Spinal cord (tissue), 10 donors: ENCODE results near the gene REC8. TPM values are rescaled to one million over a fixed set of nuclear protein-coding genes. Genes with fewer than 3 reads are reported as not detected.
A peak's percentile ranks its signal among the peaks of the same experiment; 100 is the strongest.

Source experiments
- DNase-seq, 6 donors: peaks; one replicate each; pipeline versions ENCODE4 v3.0.0 to v3.0.0-alpha.2; 2013 to 2015; ENCODE audit warnings: low spot score in 6 of 6, low read depth in 4 of 6
- H3K27ac ChIP-seq: one replicate; pipeline ENCODE4 v1.5.1; 2013; ENCODE audit warnings: low read depth, low read length, control low read depth
- H3K27me3 ChIP-seq: one replicate; pipeline ENCODE4 v1.6.1; 2013; ENCODE audit warnings: low read length; ENCODE audit not compliant: control insufficient read depth, insufficient read depth
- H3K36me3 ChIP-seq: one replicate; pipeline ENCODE4 v1.6.1; 2013; ENCODE audit warnings: low read length; ENCODE audit not compliant: control insufficient read depth, insufficient read depth
- H3K4me1 ChIP-seq: one replicate; pipeline ENCODE4 v1.6.1; 2013; ENCODE audit warnings: low read length; ENCODE audit not compliant: control insufficient read depth, insufficient read depth
- H3K4me3 ChIP-seq: one replicate; pipeline ENCODE4 v1.5.1; 2013; ENCODE audit warnings: low read depth, low read length, control low read depth
- H3K9me3 ChIP-seq: one replicate; pipeline ENCODE4 v1.6.1; 2013; ENCODE audit warnings: low read length; ENCODE audit not compliant: control insufficient read depth, insufficient read depth
- WGBS: methylation state at CpG from one replicate; pipeline ENCODE4 v1.1.5; 2013; ENCODE audit warnings: missing lambda C conversion rate; ENCODE audit not compliant: insufficient coverage; 5-methylcytosine and 5-hydroxymethylcytosine counted together
- polyA plus RNA-seq, 2 donors: library from polyadenylated mRNA; unstranded; fragments of 120-200 nt; gene quantifications; one replicate each; pipeline ENCODE4 v1.2.1, GENCODE V29; 2013; ENCODE audit not compliant: insufficient read length in 2 of 2
- total RNA-seq, 2 donors: library from RNA; depleted of rRNA in 1 of 2; stranded (reverse); fragments of 120-200 nt in 1 of 2; fragments of >200 nt in 1 of 2; gene quantifications; one replicate each; pipeline versions ENCODE4 v1.2.3 to v1.2.4, GENCODE V29; 2013 to 2014
- donor health status: healthy.

The REC8 gene
- total and polyA plus RNA-seq, 4 donors: 18.7 to 129 (median 58.9) TPM

GRCh38 chr14:24137529-24138395 lies 34.1 kb upstream of the REC8 start:
- 92% methylated on average over 6 of the region's 8 CpGs for WGBS
- H3K4me1 ChIP-seq: peaks cover 56% of the 10 kb centered on the region

GRCh38 chr14:24138396-24139271 lies 33.2 kb upstream of the REC8 start:
- no peak overlapping the region for H3K4me3 ChIP-seq
- H3K9me3 ChIP-seq: no peaks in the 10 kb centered on the region
- no peak for DNase-seq
- H3K27me3 ChIP-seq: no peaks in the 10 kb centered on the region
- H3K27ac ChIP-seq: no peak overlapping the region
- peaks cover 27% of the 10 kb centered on the region for H3K36me3 ChIP-seq
- peaks cover 56% of the 10 kb centered on the region for H3K4me1 ChIP-seq
- 90% methylated on average over 13 of the region's 13 CpGs for WGBS

More at GRCh38 chr14:24137529-24138395, 34.1 kb upstream of the REC8 start:
- H3K9me3 ChIP-seq: no peaks in the 10 kb centered on the region
- no peak for DNase-seq
- no peaks in the 10 kb centered on the region for H3K27me3 ChIP-seq
- no peak overlapping the region for H3K27ac ChIP-seq
- H3K36me3 ChIP-seq: peaks cover 27% of the 10 kb centered on the region
- peak overlapping the region; percentile 9 for H3K4me3 ChIP-seq

GRCh38 chr14:24139272-24139934 lies 32.5 kb upstream of the REC8 start:
- H3K36me3 ChIP-seq: peaks cover 31% of the 10 kb centered on the region
- DNase-seq: no peak
- no peaks in the 10 kb centered on the region for H3K9me3 ChIP-seq
- H3K27me3 ChIP-seq: no peaks in the 10 kb centered on the region
- no peak overlapping the region for H3K27ac ChIP-seq
- H3K4me3 ChIP-seq: peak overlapping the region; percentile 6
- H3K4me1 ChIP-seq: peaks cover 56% of the 10 kb centered on the region
- 85% methylated on average over 7 of the region's 9 CpGs for WGBS

- Histone ChIP-seq H3K36me3 (peaks cover 31% of the 10 kb centered on the region), H3K4me3 (peak within 1 kb of the TSS; percentile 95), H3K4me1 (peaks cover 56% of the 10 kb centered on the region), H3K9me3 (no peaks in the 10 kb centered on the region), H3K27ac (peak within 1 kb of the TSS; percentile 97), H3K27me3 (no peaks in the 10 kb centered on the region)
- DNase-seq: peak; percentile 98 to 100 (median 100)
- WGBS: 0% methylated on average over 65 of the region's 65 CpGs
Observed at GRCh38 chr14:24141097-24141880, 30.6 kb upstream of the REC8 start, which contains the start of gene EMC9. TSS of gene EMC9 (minus strand) at chr14:24141591. CDS start at chr14:24141304, 287 bp downstream.

GRCh38 chr14:24143511-24143910 lies 28.4 kb upstream of the REC8 start:
- H3K9me3 ChIP-seq: no peaks in the 10 kb centered on the region
- no peak overlapping the region for H3K4me3 ChIP-seq
- peaks cover 16% of the 10 kb centered on the region for H3K36me3 ChIP-seq
- peaks cover 47% of the 10 kb centered on the region for H3K4me1 ChIP-seq
- DNase-seq: no peak
- H3K27ac ChIP-seq: no peak overlapping the region
- H3K27me3 ChIP-seq: no peaks in the 10 kb centered on the region
- WGBS: no CpG with 5 or more reads among the region's 2 CpGs

GRCh38 chr14:24144451-24144850 lies 27.4 kb upstream of the REC8 start:
- H3K27ac ChIP-seq: no peak overlapping the region

GRCh38 chr14:24145219-24145618 lies 26.7 kb upstream of the REC8 start:
- no peak for DNase-seq
- H3K36me3 ChIP-seq: peaks cover 19% of the 10 kb centered on the region
- H3K4me3 ChIP-seq: no peak overlapping the region
- H3K4me1 ChIP-seq: peaks cover 39% of the 10 kb centered on the region
- H3K27ac ChIP-seq: no peak overlapping the region
- no peaks in the 10 kb centered on the region for H3K9me3 ChIP-seq
- no CpG with 5 or more reads among the region's 2 CpGs for WGBS
- H3K27me3 ChIP-seq: no peaks in the 10 kb centered on the region

More at GRCh38 chr14:24144451-24144850, 27.4 kb upstream of the REC8 start:
- H3K27me3 ChIP-seq: no peaks in the 10 kb centered on the region
- H3K36me3 ChIP-seq: peaks cover 14% of the 10 kb centered on the region
- DNase-seq: no peak
- no peak overlapping the region for H3K4me3 ChIP-seq
- H3K4me1 ChIP-seq: peaks cover 43% of the 10 kb centered on the region
- WGBS: no CpG with 5 or more reads among the region's 1 CpG
- H3K9me3 ChIP-seq: no peaks in the 10 kb centered on the region

GRCh38 chr14:24145690-24146452 lies 26.0 kb upstream of the REC8 start:
- DNase-seq: no peak
- Histone ChIP-seq H3K27me3 (no peaks in the 10 kb centered on the region), H3K36me3 (peaks cover 26% of the 10 kb centered on the region), H3K9me3 (no peaks in the 10 kb centered on the region), H3K27ac (peak overlapping the region; percentile 98), H3K4me1 (peaks cover 36% of the 10 kb centered on the region), H3K4me3 (peak overlapping the region; percentile 96)
- WGBS: 12% methylated on average over 3 of the region's 9 CpGs
